ENCODE data around the gene TMEFF1.

- TF ChIP-seq CTCF (IDR thresholded peaks at IDR 0.05) (no peak), POLR2AphosphoS5 (IDR thresholded peaks at IDR 0.05) (no peak)
Observed at GRCh38 chr9:100466829-100467221, 6.1 kb upstream of the TMEFF1 start.

All from prostate gland (tissue), 2 donors.